HEK293 (cell line): ENCODE results near the gene SRCIN1.

Experiments used
- CTCF ChIA-PET: fragments of 350-600 bp; formaldehyde crosslinking; extraction: SDS; loops from one replicate; lab custom pipeline; 2021; ENCODE audit warnings: antibody characterized with exemption; lab: Yijun Ruan, JAX
- POLR2A ChIA-PET: fragments of 300-600 bp; formaldehyde crosslinking; extraction: SDS; loops from one replicate; lab custom pipeline; 2020; ENCODE audit warnings: antibody characterized with exemption, inconsistent platforms; lab: Yijun Ruan, JAX
- H3K27ac ChIP-seq: fragments of 200-500 bp; sonication (Bioruptor generic); 2 replicates; pipeline ENCODE4 v1.5.1; 2014; ENCODE audit warnings: low read depth, low read length, control low read depth, inconsistent platforms; ENCODE audit errors: extremely low read depth
- H3K36me3 ChIP-seq, 2 experiments: fragments of 200-500 bp in 1 of 2; sonication (Bioruptor generic) in 1 of 2; 1 replicate in 1 of 2; 2 replicates in 1 of 2; pipeline ENCODE4 v1.5.1; 2014 to 2017; ENCODE audit warnings: inconsistent platforms in 2 of 2, low read length in 2 of 2; ENCODE audit not compliant: control insufficient read depth in 2 of 2, insufficient read depth in 1 of 2
- H3K4me1 ChIP-seq: fragments of 200-500 bp; sonication (Bioruptor generic); 2 replicates; pipeline ENCODE4 v1.5.1; 2014; ENCODE audit warnings: mild to moderate bottlenecking, low read length, inconsistent platforms; ENCODE audit not compliant: control insufficient read depth, insufficient read depth
- H3K4me3 ChIP-seq: 2 replicates; pipeline ENCODE4 v1.5.1; 2011; ENCODE audit warnings: low read depth, mild to moderate bottlenecking, control low read depth, low read length, moderate library complexity
- H3K9me3 ChIP-seq: fragments of 200-500 bp; sonication (Bioruptor generic); 2 replicates; pipeline ENCODE4 v1.5.1; 2014; ENCODE audit warnings: low read depth, low read length, inconsistent platforms; ENCODE audit not compliant: control insufficient read depth, insufficient read depth
- CTCF ChIP-seq: fragments of 450-650 bp; formaldehyde crosslinking; IDR thresholded peaks from 2 replicates; pipeline ENCODE4 v1.5.1; 2016; ENCODE audit warnings: missing biosample characterization, missing genetic modification characterization
- INSM2 ChIP-seq: fragments of 450-650 bp; formaldehyde crosslinking; IDR thresholded peaks from 2 replicates; pipeline ENCODE4 v1.5.1; 2016; ENCODE audit warnings: missing biosample characterization, missing genetic modification characterization
- SETDB1 ChIP-seq: IDR thresholded peaks from one replicate; pipeline ENCODE4 v1.6.1; 2017; ENCODE audit warnings: mild to moderate bottlenecking, low read length, moderate library complexity, mixed read lengths; ENCODE audit not compliant: insufficient read length
- TRIM28 ChIP-seq: IDR thresholded peaks from 2 replicates; pipeline ENCODE4 v1.6.1; 2011; ENCODE audit warnings: low read length, control low read depth, borderline replicate concordance
- TSHZ1 ChIP-seq: fragments of 450-650 bp; formaldehyde crosslinking; IDR thresholded peaks from 2 replicates; pipeline ENCODE4 v1.5.1; 2016; ENCODE audit warnings: missing biosample characterization, missing genetic modification characterization, borderline replicate concordance
- ZBTB17 ChIP-seq: fragments of 450-650 bp; formaldehyde crosslinking; IDR thresholded peaks from 2 replicates; pipeline ENCODE4 v1.5.1; 2016; ENCODE audit warnings: missing biosample characterization, missing genetic modification characterization
- ZNF121 ChIP-seq: fragments of 450-650 bp; formaldehyde crosslinking; IDR thresholded peaks from 2 replicates; pipeline ENCODE4 v1.5.1; 2016; ENCODE audit warnings: missing biosample characterization, missing genetic modification characterization
- ZNF138 ChIP-seq: fragments of 450-650 bp; formaldehyde crosslinking; IDR thresholded peaks from 2 replicates; pipeline ENCODE4 v1.5.1; 2016; ENCODE audit warnings: missing biosample characterization, missing genetic modification characterization, borderline replicate concordance
- ZNF473 ChIP-seq: fragments of 450-650 bp; formaldehyde crosslinking; IDR thresholded peaks from 2 replicates; pipeline ENCODE4 v1.5.1; 2017; ENCODE audit warnings: missing biosample characterization, missing genetic modification characterization
- ZNF664 ChIP-seq: fragments of 450-650 bp; formaldehyde crosslinking; IDR thresholded peaks from 2 replicates; pipeline ENCODE4 v1.5.1; 2016; ENCODE audit warnings: missing biosample characterization, missing genetic modification characterization

SRCIN1 gene

GRCh38 chr17:38619937-38620550, 14.3 kb upstream of the SRCIN1 start:
- Histone ChIP-seq H3K27ac (no peak overlapping the region), H3K4me3 (no peak overlapping the region), H3K4me1 (no peaks in the 10 kb centered on the region), H3K9me3 (no peaks in the 10 kb centered on the region), H3K36me3 (no peaks in the 10 kb centered on the region)
- ChIA-PET POLR2A (no interaction called here), CTCF (interaction anchor here (0.6 to 1.2 kb wide), 6 partner anchors 11 to 129 kb away, joined by 3 to 4 read pairs (median 4); no protein-coding TSS in a partner anchor)
- TF ChIP-seq TRIM28: no peak

GRCh38 chr17:38619451-38619795, 13.7 kb upstream of the SRCIN1 start:
- H3K36me3 ChIP-seq: no peaks in the 10 kb centered on the region
- no peaks in the 10 kb centered on the region for H3K4me1 ChIP-seq
- no peak overlapping the region for H3K4me3 ChIP-seq
- POLR2A ChIA-PET: no interaction called here
- H3K9me3 ChIP-seq: no peaks in the 10 kb centered on the region
- no peak overlapping the region for H3K27ac ChIP-seq
- peak; percentile 93 for TF ChIP-seq ZNF664
- no peak for TF ChIP-seq ZNF473 (tag by site-specific recombination)
- no peak for TF ChIP-seq CTCF (tag by site-specific recombination)
- no peak for TF ChIP-seq SETDB1
- TF ChIP-seq TSHZ1: no peak
- TF ChIP-seq, all 188 proteins: peak for 1
- CTCF ChIA-PET: interaction anchor here (4.4 kb wide), 1 partner anchor 12 kb away, joined by 39 read pairs; the partner anchor contains the start of gene SRCIN1

- H3K27ac ChIP-seq: no peak overlapping the region
- TF ChIP-seq ZNF138 (tag by site-specific recombination): no peak
- 0 out of 2 replicates have a peak, but pooled peaks have one; percentile 12 for TF ChIP-seq ZBTB17 (tag by site-specific recombination)
- TF ChIP-seq INSM2 (tag by site-specific recombination): no peak
- TF ChIP-seq ZNF121 (tag by site-specific recombination): peak; percentile 9; the same call in 1 of the 2 replicates
- no peaks in the 10 kb centered on the region for H3K36me3 ChIP-seq
- no peak overlapping the region for H3K4me3 ChIP-seq
- CTCF ChIA-PET: interaction anchor here (0.6 to 4.4 kb wide), 4 partner anchors 11 to 126 kb away, joined by 5 to 39 read pairs (median 8); partner anchors contain the start of gene SRCIN1
- H3K4me1 ChIP-seq: no peaks in the 10 kb centered on the region
- POLR2A ChIA-PET: interaction anchor here (0.8 kb wide), 1 partner anchor 9 kb away, joined by 3 read pairs; no protein-coding TSS in a partner anchor
- no peaks in the 10 kb centered on the region for H3K9me3 ChIP-seq
Measured at GRCh38 chr17:38617967-38618760, 12.4 kb upstream of the SRCIN1 start.
